ENCODE results near the gene CLBA1.
"Not testable (repeated sequence)": the region's sequence is repeated elsewhere in the genome, so short reads cannot be mapped to it uniquely, and the experiment has no call there.

The CLBA1 gene

DNA sequence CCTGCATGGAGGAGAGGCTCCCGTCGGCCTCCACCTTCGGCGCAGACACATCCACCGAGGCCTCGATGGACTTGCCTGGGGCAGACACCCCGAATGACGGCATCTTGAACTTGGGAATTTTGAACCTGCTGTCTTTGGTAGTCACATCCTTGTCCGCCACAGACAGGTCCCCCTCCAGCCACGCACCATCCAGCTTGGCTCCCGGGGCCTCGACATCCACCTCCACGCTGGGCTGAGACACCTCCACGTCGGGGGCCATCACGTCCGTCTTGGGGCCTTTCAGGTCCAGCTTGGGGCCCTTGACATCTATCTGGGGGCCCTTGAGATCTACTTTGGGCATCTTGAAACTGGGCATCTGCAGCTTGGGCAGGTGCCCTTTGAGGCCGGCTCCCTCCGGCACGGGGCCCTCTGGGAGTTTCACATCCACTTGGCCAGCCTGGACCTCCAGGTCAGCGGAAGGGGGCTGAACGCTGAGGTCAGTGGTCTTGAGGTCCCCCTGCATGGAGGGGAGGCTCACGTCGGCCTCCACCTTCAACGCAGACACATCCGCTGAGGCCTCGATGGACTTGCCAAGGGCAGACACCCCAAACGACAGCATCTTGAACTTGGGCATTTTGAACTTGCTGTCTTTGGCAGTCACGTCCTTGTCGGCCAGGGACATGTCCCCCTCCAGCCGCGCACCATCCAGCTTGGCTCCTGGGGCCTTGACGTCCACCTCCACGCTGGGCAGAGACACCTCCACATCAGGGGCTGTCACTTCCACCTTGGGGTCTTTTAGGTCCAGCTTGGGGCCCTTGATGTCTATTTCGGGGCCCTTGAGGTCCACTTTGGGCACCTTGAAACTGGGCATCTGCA, 37.5 kb upstream of the CLBA1 start:
- DNase-seq: not testable (repeated sequence)

DNA sequence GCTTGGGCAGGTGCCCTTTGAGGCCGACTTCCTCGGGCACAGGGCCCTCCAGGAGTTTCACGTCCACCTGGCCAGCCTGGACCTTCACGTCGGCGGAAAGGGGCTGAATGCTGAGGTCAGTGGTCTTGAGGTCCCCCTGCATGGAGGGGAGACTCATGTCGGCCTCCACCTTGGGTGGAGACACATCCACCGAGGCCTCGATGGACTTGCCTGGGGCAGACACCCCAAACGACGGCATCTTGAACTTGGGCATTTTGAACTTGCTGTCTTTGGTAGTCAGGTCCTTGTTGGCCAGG, 36.9 kb upstream of the CLBA1 start:
- DNase-seq: no peak

DNA sequence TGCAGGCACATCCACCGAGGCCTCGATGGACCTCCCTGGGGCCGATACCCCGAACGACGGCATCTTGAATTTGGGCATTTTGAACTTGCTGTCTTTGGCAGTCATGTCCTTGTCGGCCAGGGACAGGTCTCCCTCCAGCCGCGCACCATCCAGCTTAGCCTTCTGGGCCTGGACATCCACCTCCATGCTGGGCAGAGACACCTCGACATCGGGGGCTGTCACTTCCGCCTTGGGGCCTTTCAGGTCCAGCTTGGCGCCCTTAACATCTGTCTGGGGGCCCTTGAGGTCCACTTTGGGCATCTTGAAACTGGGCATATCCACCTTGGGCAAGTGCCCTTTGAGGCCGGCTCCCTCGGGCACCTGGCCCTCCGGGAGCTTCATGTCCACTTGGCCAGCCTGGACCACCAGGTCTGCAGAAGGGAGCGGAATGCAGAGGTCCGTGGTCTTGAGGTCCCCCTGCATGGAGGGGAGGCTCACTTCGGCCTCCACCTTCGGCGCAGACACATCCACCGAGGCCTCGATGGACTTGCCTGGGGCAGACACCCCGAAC, 36.1 kb upstream of the CLBA1 start:
- not testable (repeated sequence) for DNase-seq

DNA sequence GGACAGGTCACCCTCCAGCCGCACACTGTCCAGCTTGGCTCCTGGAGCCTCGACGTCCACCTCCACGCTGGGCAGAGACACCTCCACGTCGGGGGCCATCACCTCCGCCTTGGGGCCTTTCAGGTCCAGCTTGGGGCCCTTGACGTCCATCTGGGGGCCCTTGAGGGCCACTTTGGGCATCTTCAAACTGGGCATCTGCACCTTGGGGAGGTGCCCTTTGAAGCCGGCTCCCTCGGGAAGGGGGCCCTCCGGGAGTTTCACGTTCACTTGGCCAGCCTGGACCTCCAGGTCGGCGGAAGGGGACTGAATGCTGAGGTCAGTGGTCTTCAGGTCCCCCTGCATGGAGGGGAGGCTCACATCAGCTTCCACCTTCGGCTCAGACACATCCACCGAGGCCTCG, 35.6 kb upstream of the CLBA1 start:
- DNase-seq: no peak

DNA sequence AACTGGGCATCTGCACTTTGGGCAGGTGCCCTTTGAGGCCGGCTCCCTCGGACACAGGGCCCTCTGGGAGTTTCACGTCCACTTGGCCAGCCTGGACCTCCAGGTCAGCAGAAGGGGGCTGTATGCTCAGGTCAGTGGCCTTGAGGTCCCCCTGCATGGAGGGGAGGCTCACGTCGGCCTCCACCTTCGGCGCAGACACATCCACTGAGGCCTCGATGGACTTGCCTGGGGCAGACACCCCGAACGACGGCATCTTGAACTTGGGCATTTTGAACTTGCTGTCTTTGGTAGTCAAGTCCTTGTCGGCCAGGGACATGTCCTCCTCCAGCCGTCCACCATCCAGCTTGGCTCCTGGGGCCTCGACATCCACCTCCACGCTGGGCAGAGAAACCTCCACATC, 34.9 kb upstream of the CLBA1 start:
- not testable (repeated sequence) for DNase-seq

- DNase-seq: not testable (repeated sequence)
These were observed 33.5 kb upstream of the CLBA1 start for GRCh38 chr14:104951863-104952657.

DNA sequence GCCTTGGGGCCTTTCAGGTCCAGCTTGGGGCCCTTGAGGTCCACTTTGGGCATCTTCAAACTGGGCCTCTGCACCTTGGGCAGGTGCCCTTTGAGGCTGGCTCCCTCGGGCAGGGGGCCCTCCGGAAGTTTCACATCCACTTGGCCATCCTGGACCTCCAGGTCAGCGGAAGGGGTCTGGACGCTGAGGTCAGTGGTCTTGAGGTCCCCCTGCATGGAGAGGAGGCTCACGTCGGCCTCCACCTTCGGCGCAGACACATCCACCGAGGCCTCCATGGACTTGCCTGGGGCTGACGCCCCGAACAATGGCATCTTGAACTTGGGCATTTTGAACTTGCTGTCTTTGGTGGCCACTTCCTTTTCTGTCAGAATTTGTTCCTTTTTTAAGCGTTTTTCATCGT, 32.5 kb upstream of the CLBA1 start:
- no peak for DNase-seq

DNA sequence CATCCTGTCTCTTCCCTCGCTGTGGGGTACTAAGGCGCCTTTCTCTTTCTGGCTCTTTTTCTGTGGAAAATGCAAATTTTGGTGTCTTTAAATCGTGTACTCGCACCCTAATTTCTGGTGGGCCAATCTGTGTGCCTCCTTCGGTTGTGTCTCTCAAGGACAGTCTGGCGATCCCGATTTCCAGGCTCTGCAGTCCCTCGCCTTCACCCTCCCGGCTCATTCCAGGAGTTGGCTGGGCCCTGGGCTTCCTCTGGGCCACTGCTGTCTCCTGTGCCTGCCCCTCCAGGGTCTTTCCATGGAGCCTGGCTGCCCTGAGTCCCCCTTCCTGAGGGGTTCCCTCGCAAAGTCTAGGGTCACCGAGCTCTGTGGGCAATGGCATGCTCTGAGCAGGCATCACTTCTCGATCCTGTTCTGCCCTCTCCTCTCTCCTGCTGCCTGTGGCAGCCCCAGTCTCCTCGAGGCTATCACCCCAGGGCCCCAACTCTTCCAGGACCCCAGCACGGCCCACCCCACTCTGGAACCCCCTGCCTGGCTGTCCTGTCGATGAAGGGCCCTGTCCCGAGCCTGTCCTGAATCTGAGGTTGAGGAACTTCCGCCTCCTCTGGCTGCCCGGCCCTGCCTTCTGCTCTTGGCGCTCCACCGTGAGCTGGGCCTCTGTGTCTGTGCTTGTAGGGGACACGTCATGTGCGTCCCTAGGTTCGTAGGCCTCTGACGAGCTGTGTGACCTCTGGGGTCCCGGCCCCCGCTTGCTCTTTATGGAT, 31.5 kb upstream of the CLBA1 start:
- no peak for DNase-seq

DNA sequence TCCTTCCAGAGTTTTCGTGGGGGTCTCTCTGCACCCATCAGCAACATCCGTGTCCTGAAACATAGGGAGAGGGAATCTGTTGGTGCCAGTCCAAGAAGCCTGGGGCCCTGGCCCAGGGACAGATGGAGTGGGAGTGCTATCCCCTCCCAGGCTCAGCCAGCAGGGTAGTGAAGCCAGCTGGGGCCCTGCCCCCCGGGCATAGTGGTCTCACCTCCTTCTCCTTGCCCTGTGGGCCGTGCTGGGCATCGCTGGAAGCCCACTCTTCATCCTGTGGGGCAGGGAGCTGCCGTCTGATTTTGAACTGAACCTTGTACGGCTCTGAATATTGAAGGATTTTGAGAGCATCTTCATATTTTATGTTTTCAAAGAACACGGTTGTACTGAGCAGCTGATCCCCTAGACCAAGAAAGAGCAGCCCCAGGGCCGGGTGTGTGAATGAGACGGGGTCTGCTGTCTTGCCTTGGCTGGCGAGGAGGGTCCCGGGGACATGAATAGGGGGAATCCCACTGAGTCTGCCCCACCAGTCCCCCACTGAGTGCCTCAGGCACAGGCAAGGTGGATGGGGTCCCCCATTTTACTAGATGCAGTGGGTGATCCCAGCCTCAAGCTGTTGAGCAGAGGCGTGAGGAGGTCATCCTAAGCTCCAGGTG, 30.7 kb upstream of the CLBA1 start:
- no peak for DNase-seq

GRCh38 chr14:104955396-104955770, 30.2 kb upstream of the CLBA1 start:
- DNase-seq: no peak

- no peak for DNase-seq
These were observed 29.2 kb upstream of the CLBA1 start for GRCh38 chr14:104956290-104956890.

DNA sequence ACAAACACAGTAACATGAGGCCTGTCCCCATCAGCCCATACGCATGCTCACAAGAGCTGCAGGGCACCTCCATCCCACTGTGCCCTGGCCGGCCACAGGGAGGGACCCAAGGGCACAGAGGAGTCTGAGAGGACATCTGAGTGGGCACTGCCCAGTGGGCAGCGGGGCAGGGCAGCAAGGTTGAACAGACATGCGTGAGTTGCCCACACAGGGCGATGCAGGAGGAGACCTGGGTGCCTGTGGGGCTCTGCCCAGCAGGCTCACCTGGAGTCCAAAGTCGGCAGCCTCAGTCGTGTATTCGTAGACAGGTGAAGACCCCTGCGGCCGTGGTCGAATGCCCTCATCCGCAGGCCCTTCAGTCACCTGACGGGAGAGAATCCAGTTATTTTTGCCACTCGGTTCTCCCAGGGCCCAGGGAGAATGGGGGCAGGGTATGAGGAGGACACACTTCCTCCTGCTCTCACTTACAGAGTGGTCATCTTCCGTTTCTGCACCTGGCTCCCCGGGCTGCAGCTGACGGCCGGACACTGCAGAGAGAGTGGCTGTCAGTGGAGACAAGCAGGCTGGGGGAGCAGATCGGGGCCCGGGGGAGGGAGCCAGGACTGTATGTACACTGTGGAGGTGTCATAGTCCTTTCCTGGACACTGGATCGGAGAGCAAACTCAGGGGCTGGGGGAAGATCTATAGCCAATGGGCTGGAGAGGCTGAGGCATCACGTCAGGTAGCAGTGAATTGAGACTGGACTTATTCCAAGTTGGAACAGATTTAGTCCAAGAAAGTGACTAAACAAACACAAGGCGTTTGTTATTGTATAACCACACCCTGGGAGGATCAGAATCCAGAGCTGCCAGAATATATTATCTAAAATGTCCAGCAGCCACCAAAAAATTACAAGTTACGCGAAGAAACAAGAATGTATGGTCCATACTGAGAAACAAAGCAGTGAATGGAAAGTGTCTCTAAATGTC, 28.2 kb upstream of the CLBA1 start:
- no peak for DNase-seq

- no peak for DNase-seq
These were observed 21.0 kb upstream of the CLBA1 start for GRCh38 chr14:104964546-104964945.

GRCh38 chr14:104965561-104966231, 19.9 kb upstream of the CLBA1 start:
- no peak for DNase-seq

DNA sequence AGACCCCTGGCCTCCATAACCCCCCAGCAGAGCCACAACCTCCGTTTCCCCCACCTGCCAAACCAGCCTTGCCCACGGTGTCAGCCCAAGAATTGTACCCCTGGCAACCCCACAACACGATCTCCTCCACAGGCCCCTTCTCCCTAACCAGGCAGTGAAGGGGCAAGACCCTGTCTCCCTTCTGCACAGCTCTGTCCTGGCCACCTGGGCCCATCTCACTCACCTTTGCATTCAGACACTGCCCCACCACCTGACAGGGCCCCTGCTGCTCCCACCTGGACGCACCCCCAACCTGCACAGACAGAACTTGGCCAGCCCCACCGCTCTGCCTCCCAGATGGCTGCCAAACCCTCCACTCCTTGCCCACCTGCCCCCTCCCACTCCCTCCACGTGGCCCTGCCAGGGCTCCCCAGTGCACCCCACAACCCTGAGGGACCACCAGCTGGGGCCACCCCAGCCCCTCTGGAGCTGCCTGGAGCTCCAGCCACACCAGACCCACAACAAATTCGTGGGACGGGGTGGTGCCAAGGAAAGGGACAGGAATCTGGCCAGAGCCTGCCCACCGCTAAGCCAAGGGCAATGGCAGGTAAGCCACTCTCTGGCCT, 19.2 kb upstream of the CLBA1 start:
- DNase-seq: no peak

- DNase-seq: no peak
These were observed 18.6 kb upstream of the CLBA1 start for GRCh38 chr14:104966981-104967385.

DNA sequence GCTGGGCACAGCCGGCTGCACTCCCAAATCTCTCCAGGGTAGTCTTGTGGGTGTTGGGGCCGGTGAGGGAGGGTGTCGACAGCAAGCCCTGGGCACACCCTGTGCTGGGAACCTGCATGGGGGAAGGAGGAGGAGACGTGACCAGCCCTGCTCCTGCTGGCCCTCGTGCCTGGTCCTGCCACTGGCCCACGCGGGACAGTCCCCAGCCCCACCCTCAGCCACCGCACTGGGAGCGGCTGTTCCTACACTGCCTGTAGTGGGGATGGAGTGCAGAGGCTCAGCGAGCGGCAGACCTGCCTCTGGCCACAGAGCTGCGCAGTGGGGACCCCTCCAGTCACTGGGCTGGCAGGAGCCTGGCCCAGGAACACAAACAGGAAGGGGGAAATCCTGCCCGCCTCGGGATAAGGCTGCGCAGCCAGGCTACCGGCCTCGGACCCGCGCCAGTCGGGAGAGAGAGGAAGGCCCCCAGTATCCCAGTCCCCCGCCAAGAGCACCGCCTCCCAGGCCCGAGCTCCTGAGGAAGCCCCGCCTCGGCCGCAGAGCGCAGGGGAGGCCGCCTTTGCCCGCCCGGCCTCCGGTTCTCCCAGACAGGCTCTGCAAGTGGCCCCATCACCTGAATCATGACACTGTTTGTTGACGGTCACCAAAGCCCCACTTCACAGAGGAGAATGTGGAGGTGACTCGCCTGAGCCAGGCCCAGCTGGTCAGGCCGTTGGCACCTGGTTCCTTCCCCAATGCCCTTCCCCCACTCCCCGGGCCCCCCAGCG, 18.0 kb upstream of the CLBA1 start:
- DNase-seq: no peak

DNA sequence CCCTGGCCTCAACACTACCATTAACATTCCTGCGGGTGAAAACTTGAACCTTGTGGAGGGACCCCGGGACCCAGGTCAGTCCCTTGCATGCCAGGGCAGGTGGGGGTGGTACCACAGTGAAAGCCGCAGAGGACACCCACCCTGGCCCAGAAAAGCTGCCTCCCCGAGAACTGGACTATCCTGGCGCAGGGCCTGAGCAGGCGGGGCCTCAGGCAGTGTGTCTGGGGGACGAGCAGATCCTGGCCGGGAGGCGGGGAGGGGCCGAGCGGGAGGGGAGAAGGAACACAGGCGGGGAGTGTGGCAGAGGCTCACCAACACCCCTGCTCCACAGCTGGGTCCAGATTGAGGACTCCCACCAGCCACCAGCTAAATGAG, 17.4 kb upstream of the CLBA1 start:
- DNase-seq: no peak
